Transverse colon (tissue), 4 donors: ENCODE data around the gene CSE1L. TPM values are rescaled to one million over a fixed set of nuclear protein-coding genes. Genes with fewer than 3 reads are reported as not detected.
A peak's percentile ranks its signal among the peaks of the same experiment; 100 is the strongest.

Experiments used
- DNase-seq: peaks from one replicate; pipeline ENCODE4 v3.0.0-alpha.2; 2019
- H3K27ac ChIP-seq, 4 donors: fragments of 200-600 bp; sonication (generic); 2 replicates each; pipeline ENCODE4 v1.5.1; 2016 to 2018; ENCODE audit warnings: inconsistent platforms in 4 of 4
- H3K27me3 ChIP-seq: fragments of 200-600 bp; sonication (generic); 2 replicates; pipeline ENCODE4 v1.5.1; 2017; ENCODE audit warnings: inconsistent platforms
- H3K36me3 ChIP-seq, 4 donors: fragments of 200-600 bp; sonication (generic); 2 replicates each; pipeline ENCODE4 v1.5.1; 2017 to 2019; ENCODE audit warnings: inconsistent platforms in 4 of 4
- H3K4me1 ChIP-seq, 4 donors: fragments of 200-600 bp; sonication (generic); 2 replicates each; pipeline ENCODE4 v1.5.1; 2017 to 2020; ENCODE audit warnings: inconsistent platforms in 4 of 4
- H3K4me3 ChIP-seq, 4 donors: fragments of 200-600 bp; sonication (generic); 1 replicate in 1 of 4; 2 replicates in 3 of 4; pipeline versions ENCODE4 v1.5.1 to v1.6.1; 2017 to 2019; ENCODE audit warnings: inconsistent platforms in 4 of 4
- H3K9me3 ChIP-seq, 2 donors: fragments of 200-600 bp; sonication (generic); 2 replicates each; pipeline ENCODE4 v1.5.1; 2017 to 2019; ENCODE audit warnings: inconsistent platforms in 2 of 2
- EP300 ChIP-seq: sonication (generic); formaldehyde crosslinking; IDR thresholded peaks from one replicate; pipeline ENCODE4 v1.6.1; 2017; ENCODE audit warnings: antibody characterized with exemption, low read depth
- POLR2A ChIP-seq: fragments of 450-650 bp; IDR thresholded peaks from one replicate; pipeline ENCODE4 v1.6.1; 2016; ENCODE audit warnings: antibody characterized with exemption, mild to moderate bottlenecking, moderate library complexity
- POLR2AphosphoS5 ChIP-seq, 3 donors: sonication (generic); formaldehyde crosslinking; IDR thresholded peaks; one replicate each; pipeline ENCODE4 v1.6.1; 2016; ENCODE audit warnings: antibody characterized with exemption in 3 of 3
- WGBS, 2 donors: methylation state at CpG; one replicate each; pipeline ENCODE4 v1.1.5; 2018; ENCODE audit warnings: low coverage in 1 of 2; 5-methylcytosine and 5-hydroxymethylcytosine counted together
- in situ Hi-C, 4 donors: fragments of 200-750 bp; cut with MboI; loops; one replicate each; pipeline versions ENCODE4 v1.15.0 to v1.15.1; 2017; ENCODE audit warnings: low sequenced_read_pairs in 3 of 4, low pct_ligation_motif_present in 1 of 4, low pct_unique_long_range_greater_than_20kb in 1 of 4
- intact Hi-C: fragments of 100-400 bp; cut with DNase I; formaldehyde crosslinking; loops from one replicate; pipeline ENCODE4 v1.15.1; 2023; ENCODE audit warnings: low total_unique reads
- total RNA-seq, 4 donors: library from RNA; depleted of rRNA; stranded (reverse); fragments of >200 nt; gene quantifications; one replicate each; pipeline ENCODE4 v1.1.0, GENCODE V29; 2016
- TF ChIP-seq, protein P1 (sequence below), 5 experiments: fragments of 200-600 bp in 3 of 5; fragments of 450-650 bp in 2 of 5; sonication (generic) in 3 of 5; IDR thresholded peaks; 1 replicate in 2 of 5; 2 replicates in 3 of 5; pipeline ENCODE4 v1.5.1; 2016 to 2017; ENCODE audit warnings: antibody characterized with exemption in 5 of 5, inconsistent platforms in 3 of 5, mild to moderate bottlenecking in 2 of 5, moderate library complexity in 1 of 5

CSE1L gene
- total RNA-seq, 4 donors from 2014 or later = 11.5 to 27.0 (median 15.5) TPM

DNA sequence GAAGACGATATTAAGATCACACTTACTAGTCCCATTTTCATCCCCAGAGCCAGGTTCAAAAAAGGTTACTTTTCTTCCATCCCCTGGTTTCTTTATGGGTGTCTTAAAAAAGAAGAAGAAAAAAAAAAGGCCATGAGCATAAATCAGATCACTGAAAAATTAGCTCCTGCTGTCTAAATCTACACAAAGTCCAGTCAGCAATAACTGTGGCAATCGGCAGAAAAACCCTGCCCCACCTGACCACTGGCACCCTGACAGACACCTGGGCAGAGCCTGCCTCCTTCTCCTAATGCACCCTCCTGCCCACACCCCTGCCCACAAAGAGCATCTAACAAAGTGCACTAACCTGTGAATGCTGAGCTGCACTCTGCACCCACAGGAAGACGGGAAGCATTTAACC is 72.2 kb downstream of the CSE1L start:
- intact Hi-C loops = no loop called here
- Histone ChIP-seq H3K27me3 (no peaks in the 10 kb centered on the region), H3K4me3 (no peak overlapping the region), H3K9me3 (no peaks in the 10 kb centered on the region), H3K27ac (no peak overlapping the region), H3K4me1 (no peaks in the 10 kb centered on the region), H3K36me3 (peaks cover 0 to 72% (median 34%) of the 10 kb centered on the region in 4 donors)
- DNase-seq = no peak
- in situ Hi-C loops = no loop called here
- TF ChIP-seq EP300 (no peak), POLR2AphosphoS5 (IDR thresholded peaks at IDR 0.05) (no peak), POLR2A (no peak)
- TF ChIP-seq, protein P1, sequence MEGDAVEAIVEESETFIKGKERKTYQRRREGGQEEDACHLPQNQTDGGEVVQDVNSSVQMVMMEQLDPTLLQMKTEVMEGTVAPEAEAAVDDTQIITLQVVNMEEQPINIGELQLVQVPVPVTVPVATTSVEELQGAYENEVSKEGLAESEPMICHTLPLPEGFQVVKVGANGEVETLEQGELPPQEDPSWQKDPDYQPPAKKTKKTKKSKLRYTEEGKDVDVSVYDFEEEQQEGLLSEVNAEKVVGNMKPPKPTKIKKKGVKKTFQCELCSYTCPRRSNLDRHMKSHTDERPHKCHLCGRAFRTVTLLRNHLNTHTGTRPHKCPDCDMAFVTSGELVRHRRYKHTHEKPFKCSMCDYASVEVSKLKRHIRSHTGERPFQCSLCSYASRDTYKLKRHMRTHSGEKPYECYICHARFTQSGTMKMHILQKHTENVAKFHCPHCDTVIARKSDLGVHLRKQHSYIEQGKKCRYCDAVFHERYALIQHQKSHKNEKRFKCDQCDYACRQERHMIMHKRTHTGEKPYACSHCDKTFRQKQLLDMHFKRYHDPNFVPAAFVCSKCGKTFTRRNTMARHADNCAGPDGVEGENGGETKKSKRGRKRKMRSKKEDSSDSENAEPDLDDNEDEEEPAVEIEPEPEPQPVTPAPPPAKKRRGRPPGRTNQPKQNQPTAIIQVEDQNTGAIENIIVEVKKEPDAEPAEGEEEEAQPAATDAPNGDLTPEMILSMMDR (IDR thresholded peaks at IDR 0.05) = no peak
- 91 to 100% methylated on average over 1 to 3 of the region's 3 CpGs for WGBS, 2 donors

DNA sequence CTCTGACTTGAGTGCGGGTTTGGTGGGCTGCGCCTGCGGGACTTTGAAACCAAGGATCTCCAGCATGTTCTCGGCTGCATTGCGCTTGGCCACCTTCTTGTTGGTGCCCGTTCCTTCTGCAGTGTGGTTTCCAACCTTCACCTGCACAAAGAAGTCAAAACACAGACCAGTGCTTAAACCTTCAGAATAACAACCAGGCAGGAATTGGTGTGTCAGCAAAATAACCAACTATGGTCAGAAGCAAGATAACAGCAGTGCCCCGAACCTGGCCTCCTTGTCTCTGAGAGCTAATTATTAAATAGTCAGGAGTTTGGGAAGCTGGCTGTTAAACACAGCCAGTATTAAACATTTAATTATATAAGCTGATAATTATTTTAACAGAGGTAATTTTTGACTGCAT is 73.9 kb downstream of the CSE1L start:
- H3K27ac ChIP-seq = no peak overlapping the region
- no peak overlapping the region for H3K4me3 ChIP-seq
- WGBS, 2 donors = 83 to 96% methylated on average over 1 to 7 of the region's 7 CpGs
- no peaks in the 10 kb centered on the region for H3K9me3 ChIP-seq
- in situ Hi-C loops = no loop called here
- TF ChIP-seq, protein P1 (IDR thresholded peaks at IDR 0.05) = no peak
- no peak for TF ChIP-seq POLR2AphosphoS5 (IDR thresholded peaks at IDR 0.05)
- TF ChIP-seq EP300 = no peak
- TF ChIP-seq POLR2A = no peak
- no peaks in the 10 kb centered on the region for H3K27me3 ChIP-seq
- DNase-seq = no peak
- intact Hi-C loops = no loop called here
- peaks cover 0 to 68% (median 32%) of the 10 kb centered on the region in 4 donors for H3K36me3 ChIP-seq
- no peaks in the 10 kb centered on the region for H3K4me1 ChIP-seq

DNA sequence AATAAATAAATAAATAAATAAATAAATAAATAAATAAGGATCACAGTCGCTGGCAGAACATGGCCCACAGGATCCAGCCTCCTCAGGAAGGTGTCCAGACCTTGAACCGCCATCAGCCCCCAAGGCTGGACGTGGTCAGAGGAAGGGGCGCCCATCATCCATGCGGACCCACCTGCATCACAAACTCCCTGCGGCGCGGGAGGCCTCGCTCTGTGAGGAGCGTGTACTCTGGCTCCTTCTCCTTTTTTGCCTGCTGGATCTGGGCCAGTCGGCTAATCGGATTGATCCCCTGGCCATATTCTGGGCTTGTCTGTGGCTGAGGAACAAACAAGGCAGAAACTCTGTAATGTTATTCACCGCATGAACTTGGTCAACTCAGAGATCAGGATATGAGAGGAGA is 76.8 kb downstream of the CSE1L start:
- in situ Hi-C loops (no loop called here), intact Hi-C loops (no loop called here)
- H3K27ac ChIP-seq = no peak overlapping the region
- peaks cover 0 to 50% (median 21%) of the 10 kb centered on the region in 4 donors for H3K36me3 ChIP-seq
- no peaks in the 10 kb centered on the region for H3K9me3 ChIP-seq
- 98 to 100% methylated on average over 4 to 13 of the region's 13 CpGs for WGBS, 2 donors
- H3K27me3 ChIP-seq = no peaks in the 10 kb centered on the region
- no peaks in the 10 kb centered on the region for H3K4me1 ChIP-seq
- no peak for DNase-seq
- no peak for TF ChIP-seq EP300
- H3K4me3 ChIP-seq = no peak overlapping the region

DNA sequence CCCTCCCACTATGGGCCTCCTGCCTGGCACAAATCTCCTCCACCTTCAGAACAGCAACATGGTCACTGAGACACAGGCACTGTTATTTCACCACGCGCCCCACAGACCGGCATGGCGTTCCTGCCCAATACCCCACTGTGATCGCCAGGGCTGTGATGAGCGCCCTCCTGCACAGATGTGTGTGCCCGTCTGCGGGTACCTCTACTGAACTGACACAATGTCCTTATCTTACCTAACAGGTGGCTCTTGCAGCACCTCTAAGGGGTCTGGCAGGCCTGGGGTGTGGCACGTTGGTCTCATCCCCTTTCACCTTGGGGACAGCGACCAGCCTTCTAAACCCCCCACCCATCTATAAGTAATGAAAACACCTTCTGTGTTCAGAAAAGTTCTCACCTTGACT is 77.9 kb downstream of the CSE1L start:
- intact Hi-C loops (no loop called here), in situ Hi-C loops (no loop called here)
- Histone ChIP-seq H3K27me3 (no peaks in the 10 kb centered on the region), H3K9me3 (no peaks in the 10 kb centered on the region), H3K27ac (no peak overlapping the region), H3K36me3 (peaks cover 0 to 43% (median 18%) of the 10 kb centered on the region in 4 donors), H3K4me3 (no peak overlapping the region), H3K4me1 (no peaks in the 10 kb centered on the region)
- TF ChIP-seq POLR2AphosphoS5 (IDR thresholded peaks at IDR 0.05) = no peak
- TF ChIP-seq, protein P1 (IDR thresholded peaks at IDR 0.05) = no peak
- TF ChIP-seq POLR2A = no peak
- TF ChIP-seq EP300 = no peak
- WGBS, 2 donors = 98% methylated on average over 10 of the region's 10 CpGs; no CpG with 5 or more reads in 1 of the 2 donors
- DNase-seq = no peak

DNA sequence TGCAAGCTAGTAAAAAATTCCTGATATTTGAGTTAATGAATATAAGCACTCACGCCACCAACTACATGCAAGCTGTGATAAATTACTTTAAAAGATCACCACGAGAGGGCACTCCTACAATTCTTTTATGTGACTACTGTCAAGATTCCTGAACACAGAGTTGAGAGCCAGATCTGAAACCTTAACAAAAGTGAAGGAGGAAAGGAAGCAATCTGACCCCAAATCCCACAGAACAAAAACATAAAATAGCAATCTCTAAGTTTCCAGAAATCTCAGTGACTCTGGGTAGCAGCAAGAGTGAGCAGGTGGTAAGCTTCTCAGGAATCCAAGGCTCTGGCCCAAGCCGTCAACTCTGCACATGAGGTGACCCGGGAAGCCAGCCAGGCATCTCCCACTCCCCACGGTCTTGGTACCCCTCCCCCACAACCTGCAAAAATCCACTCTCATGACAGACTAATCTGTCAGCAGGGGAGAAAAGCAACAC is 86.9 kb downstream of the CSE1L start:
- in situ Hi-C loops = loop anchor here (5.0 to 25.0 kb wide), 3 partner anchors 82 to 96 kb away; partner anchors contain the start of genes DDX27 (in 4 of the 4) and CSE1L (in 1 of the 4)
- Histone ChIP-seq H3K27me3 (no peaks in the 10 kb centered on the region), H3K4me3 (no peak overlapping the region), H3K36me3 (peaks cover 0 to 6% (median under 1%) of the 10 kb centered on the region in 4 donors), H3K4me1 (peaks cover 0 to 7% (median 5%) of the 10 kb centered on the region in 4 donors), H3K9me3 (no peaks in the 10 kb centered on the region), H3K27ac (peak overlapping the region in 2 of 4 donors; percentile 9 to 11)
- intact Hi-C loops = loop anchor here (2.0 kb wide), 1 partner anchor 84 kb away; no protein-coding TSS in a partner anchor
- TF ChIP-seq EP300 = no peak
- TF ChIP-seq, protein P1 (IDR thresholded peaks at IDR 0.05) = peak; percentile 54 to 67 (median 58)
- TF ChIP-seq POLR2A = no peak
- no peak for TF ChIP-seq POLR2AphosphoS5 (IDR thresholded peaks at IDR 0.05)
- DNase-seq = no peak
- WGBS, 2 donors = 10 to 40% methylated on average over 2 to 5 of the region's 5 CpGs
